Tibial artery (tissue), 4 donors: ENCODE measurements around the gene SIGLEC11.
A peak's percentile ranks its signal among the peaks of the same experiment; 100 is the strongest.
"Not testable (repeated sequence)": the region's sequence is repeated elsewhere in the genome, so short reads cannot be mapped to it uniquely, and the experiment has no call there.

Experiments
- DNase-seq, 2 donors: peaks; one replicate each; pipeline ENCODE4 v3.0.0-alpha.2; 2019
- H3K27ac ChIP-seq, 2 donors: fragments of 200-600 bp; sonication (generic) in 1 of 2; 1 replicate in 1 of 2; 2 replicates in 1 of 2; pipeline ENCODE4 v1.5.1; 2018 to 2019; ENCODE audit warnings: mild to moderate bottlenecking in 1 of 2
- H3K27me3 ChIP-seq, 2 donors: fragments of 200-600 bp; sonication (generic) in 1 of 2; one replicate each; pipeline versions ENCODE4 v1.5.1 to v1.6.0; 2016 to 2019
- H3K36me3 ChIP-seq, 3 donors: fragments of 200-600 bp; sonication (generic) in 2 of 3; one replicate each; pipeline ENCODE4 v1.5.1; 2016 to 2019; ENCODE audit warnings: mild to moderate bottlenecking in 2 of 3
- H3K4me1 ChIP-seq, 4 donors: fragments of 200-600 bp; sonication (generic) in 2 of 4; 1 replicate in 3 of 4; 2 replicates in 1 of 4; pipeline ENCODE4 v1.5.1; 2016 to 2019
- H3K4me3 ChIP-seq, 2 donors: fragments of 200-600 bp; sonication (generic) in 1 of 2; 1 replicate in 1 of 2; 2 replicates in 1 of 2; pipeline ENCODE4 v1.5.1; 2018 to 2019; ENCODE audit warnings: mild to moderate bottlenecking in 2 of 2
- H3K9me3 ChIP-seq, 3 donors: fragments of 200-600 bp; sonication (generic) in 1 of 3; one replicate each; pipeline ENCODE4 v1.5.1; 2016 to 2019
- CTCF ChIP-seq, 2 experiments: fragments of 200-600 bp in 1 of 2; fragments of 450-650 bp in 1 of 2; IDR thresholded peaks; one replicate each; pipeline ENCODE4 v1.5.1; 2017 to 2019; ENCODE audit warnings: antibody characterized with exemption in 2 of 2, mild to moderate bottlenecking in 1 of 2, moderate library complexity in 1 of 2
- intact Hi-C: fragments of 100-400 bp; cut with DNase I; formaldehyde crosslinking; loops from one replicate; pipeline ENCODE4 v1.15.0; 2023; ENCODE audit warnings: low total_unique reads

Gene SIGLEC11

DNA sequence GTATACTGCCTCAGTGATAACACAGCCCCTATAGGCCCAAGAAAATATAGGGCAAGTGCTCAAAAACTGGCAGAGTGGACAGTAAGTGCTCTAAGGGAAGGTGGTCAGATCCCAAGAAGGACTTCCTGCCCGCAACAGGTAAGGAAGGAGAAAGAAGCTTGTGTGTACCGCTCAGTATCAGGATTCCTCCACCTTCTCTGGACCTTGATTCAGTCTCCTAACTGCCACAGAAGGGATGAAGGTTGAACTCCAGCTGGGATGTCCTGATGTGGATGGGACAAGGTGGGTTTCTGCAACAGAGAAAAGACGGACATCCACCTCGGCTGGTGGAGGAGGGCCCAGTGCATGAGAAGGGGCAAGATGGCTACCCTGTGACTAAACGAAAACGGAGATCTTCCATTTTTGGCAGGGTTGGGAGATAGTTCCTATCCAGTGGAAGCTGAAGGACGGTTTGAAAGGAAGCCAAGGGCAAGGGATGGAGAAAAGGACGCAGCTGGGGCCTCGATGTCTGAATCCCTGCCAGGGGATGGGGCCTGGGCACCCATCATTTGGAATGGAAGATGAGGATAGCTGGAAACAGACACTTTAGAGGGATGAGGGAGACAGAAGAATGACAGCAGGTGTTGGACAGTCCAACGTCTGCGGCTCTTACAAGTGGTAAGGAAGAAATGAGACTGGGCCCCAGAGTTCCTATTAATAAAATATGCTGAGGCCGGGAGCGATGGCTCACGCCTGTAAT, 33.3 kb downstream of the SIGLEC11 start:
- intact Hi-C loops: no loop called here
- Histone ChIP-seq H3K9me3 (no peaks in the 10 kb centered on the region), H3K4me1 (peaks cover 0 to 36% (median 25%) of the 10 kb centered on the region in 4 donors), H3K27ac (no peak overlapping the region), H3K4me3 (peak overlapping the region in 1 of 2 donors; percentile 71), H3K27me3 (no peaks in the 10 kb centered on the region), H3K36me3 (peaks cover 16 to 51% (median 28%) of the 10 kb centered on the region in 3 donors)
- TF ChIP-seq CTCF (IDR thresholded peaks at IDR 0.05): no peak
- DNase-seq: no peak

- intact Hi-C loops: no loop called here
- Histone ChIP-seq H3K27me3 (no peaks in the 10 kb centered on the region), H3K27ac (no peak overlapping the region), H3K9me3 (no peaks in the 10 kb centered on the region), H3K4me3 (no peak overlapping the region), H3K36me3 (peaks cover 16 to 56% (median 39%) of the 10 kb centered on the region in 3 donors), H3K4me1 (peaks cover 0 to 36% (median 25%) of the 10 kb centered on the region in 4 donors)
- TF ChIP-seq CTCF (IDR thresholded peaks at IDR 0.05): no peak
- DNase-seq: no peak
These were observed 34.5 kb downstream of the SIGLEC11 start for GRCh38 chr19:49926515-49926914.

GRCh38 chr19:49925486-49925885, 35.5 kb downstream of the SIGLEC11 start:
- H3K27ac ChIP-seq: no peak overlapping the region
- intact Hi-C loops: no loop called here
- peaks cover 16 to 66% (median 45%) of the 10 kb centered on the region in 3 donors for H3K36me3 ChIP-seq
- TF ChIP-seq CTCF (IDR thresholded peaks at IDR 0.05): no peak
- peaks cover 0 to 36% (median 25%) of the 10 kb centered on the region in 4 donors for H3K4me1 ChIP-seq
- no peaks in the 10 kb centered on the region for H3K9me3 ChIP-seq
- H3K4me3 ChIP-seq: no peak overlapping the region
- no peaks in the 10 kb centered on the region for H3K27me3 ChIP-seq
- DNase-seq: no peak

DNA sequence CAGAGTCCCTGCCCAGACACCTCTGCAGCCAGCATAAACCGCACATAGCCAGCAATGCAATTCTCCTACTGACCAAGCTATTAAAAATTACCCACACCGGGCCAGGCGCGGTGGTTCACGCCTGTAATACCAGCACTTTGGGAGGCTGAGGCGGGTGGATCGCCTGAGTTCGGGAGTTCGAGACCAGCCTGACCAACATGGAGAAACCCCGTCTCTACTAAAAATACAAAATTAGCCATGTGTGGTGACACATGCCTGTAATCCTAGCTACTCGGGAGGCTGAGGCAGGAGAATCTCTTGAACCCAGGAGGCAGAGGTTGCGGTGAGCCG, 36.1 kb downstream of the SIGLEC11 start:
- intact Hi-C loops, DNase-seq, H3K27ac ChIP-seq, H3K9me3 ChIP-seq, H3K4me3 ChIP-seq, H3K27me3 ChIP-seq: not testable (repeated sequence)
- Histone ChIP-seq H3K4me1 (peaks cover 0 to 30% (median 25%) of the 10 kb centered on the region in 4 donors), H3K36me3 (peaks cover 16 to 70% (median 45%) of the 10 kb centered on the region in 3 donors)

DNA sequence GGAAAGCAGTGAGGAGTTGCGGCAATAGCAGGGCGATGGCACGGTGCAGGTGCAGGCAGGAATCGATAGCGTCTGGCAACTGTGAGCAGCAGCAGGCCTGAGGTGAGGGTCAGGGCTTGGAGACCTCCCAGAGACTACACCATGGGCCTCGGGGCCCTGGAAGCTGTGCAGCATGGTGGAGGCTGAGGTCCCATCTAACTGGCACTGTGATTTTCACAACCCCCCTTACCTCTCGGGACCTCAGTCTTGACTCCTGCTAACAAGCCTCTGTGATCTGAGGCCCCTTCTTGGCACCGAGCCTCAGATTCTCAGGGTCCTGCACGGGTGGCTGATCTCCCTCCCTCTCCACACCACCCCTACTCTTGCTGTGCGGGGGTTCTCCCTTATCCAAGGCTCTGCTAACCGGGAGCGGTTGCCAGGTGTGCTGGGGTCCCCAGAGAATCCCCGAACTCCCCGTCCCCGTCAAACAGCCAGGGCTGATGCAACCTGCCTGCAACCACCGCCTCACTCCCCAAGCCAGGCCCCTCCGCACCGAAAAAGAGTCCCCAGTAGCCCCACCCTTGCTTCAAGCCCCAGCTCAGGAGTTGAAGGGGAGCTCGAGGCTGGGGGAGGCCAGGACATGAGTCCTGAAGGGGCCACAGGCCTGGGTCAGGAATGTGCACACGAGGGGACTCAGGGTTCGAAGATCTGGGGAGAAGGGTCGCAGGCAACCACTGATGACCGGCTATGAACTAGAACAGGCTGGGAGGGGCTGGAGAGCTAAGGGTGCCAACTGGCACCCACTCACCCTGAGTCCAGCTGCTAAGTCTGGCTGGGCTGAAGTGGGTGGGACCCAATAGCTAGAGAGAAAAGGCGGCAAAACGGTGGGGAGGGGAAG, 36.7 kb downstream of the SIGLEC11 start:
- intact Hi-C loops: no loop called here
- peaks cover 16 to 72% (median 45%) of the 10 kb centered on the region in 3 donors for H3K36me3 ChIP-seq
- no peaks in the 10 kb centered on the region for H3K9me3 ChIP-seq
- no peak overlapping the region for H3K27ac ChIP-seq
- H3K27me3 ChIP-seq: no peaks in the 10 kb centered on the region
- H3K4me1 ChIP-seq: peaks cover 0 to 30% (median 25%) of the 10 kb centered on the region in 4 donors
- no peak for TF ChIP-seq CTCF (IDR thresholded peaks at IDR 0.05)
- DNase-seq: no peak
- no peak overlapping the region for H3K4me3 ChIP-seq
